Measurements from ENCODE around the gene ZNF292.
"Not testable (repeated sequence)": the region's sequence is repeated elsewhere in the genome, so short reads cannot be mapped to it uniquely, and the experiment has no call there.

ZNF292 gene

GRCh38 chr6:87151471-87151780 lies 3.9 kb upstream of the ZNF292 start:
- no peak for TF ChIP-seq ZFX (IDR thresholded peaks at IDR 0.05)
- TF ChIP-seq, protein P1, sequence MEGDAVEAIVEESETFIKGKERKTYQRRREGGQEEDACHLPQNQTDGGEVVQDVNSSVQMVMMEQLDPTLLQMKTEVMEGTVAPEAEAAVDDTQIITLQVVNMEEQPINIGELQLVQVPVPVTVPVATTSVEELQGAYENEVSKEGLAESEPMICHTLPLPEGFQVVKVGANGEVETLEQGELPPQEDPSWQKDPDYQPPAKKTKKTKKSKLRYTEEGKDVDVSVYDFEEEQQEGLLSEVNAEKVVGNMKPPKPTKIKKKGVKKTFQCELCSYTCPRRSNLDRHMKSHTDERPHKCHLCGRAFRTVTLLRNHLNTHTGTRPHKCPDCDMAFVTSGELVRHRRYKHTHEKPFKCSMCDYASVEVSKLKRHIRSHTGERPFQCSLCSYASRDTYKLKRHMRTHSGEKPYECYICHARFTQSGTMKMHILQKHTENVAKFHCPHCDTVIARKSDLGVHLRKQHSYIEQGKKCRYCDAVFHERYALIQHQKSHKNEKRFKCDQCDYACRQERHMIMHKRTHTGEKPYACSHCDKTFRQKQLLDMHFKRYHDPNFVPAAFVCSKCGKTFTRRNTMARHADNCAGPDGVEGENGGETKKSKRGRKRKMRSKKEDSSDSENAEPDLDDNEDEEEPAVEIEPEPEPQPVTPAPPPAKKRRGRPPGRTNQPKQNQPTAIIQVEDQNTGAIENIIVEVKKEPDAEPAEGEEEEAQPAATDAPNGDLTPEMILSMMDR (conservative IDR thresholded peaks at IDR 0.05): no peak
- H3K27ac ChIP-seq: no peak overlapping the region

GRCh38 chr6:87151781-87152525 lies 3.4 kb upstream of the ZNF292 start:
- no peak overlapping the region for H3K27ac ChIP-seq
- TF ChIP-seq ZFX (IDR thresholded peaks at IDR 0.05): no peak
- TF ChIP-seq, protein P1 (conservative IDR thresholded peaks at IDR 0.05): no peak

DNA sequence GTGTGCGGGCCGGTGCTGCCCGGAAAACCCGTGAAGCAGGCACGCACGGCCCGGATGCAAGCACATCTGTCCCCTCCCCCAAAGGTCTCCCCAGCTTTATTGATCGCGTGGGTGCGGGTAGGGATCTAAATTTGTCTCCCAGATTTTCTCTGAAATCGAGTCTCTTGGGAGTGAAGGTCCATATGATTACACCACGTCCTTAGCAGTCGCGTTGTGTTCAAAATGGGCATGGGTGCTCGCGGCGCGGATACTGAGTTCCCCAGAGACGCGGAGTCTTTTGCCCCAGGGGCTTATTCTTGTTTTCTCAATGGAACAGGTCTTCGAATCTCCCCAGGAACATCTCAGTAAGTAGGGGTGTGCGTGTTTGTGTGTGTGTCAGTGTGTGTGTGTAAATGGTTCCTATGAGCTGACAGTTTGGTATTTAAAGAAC lies 2.8 kb upstream of the ZNF292 start:
- no peak for TF ChIP-seq ZFX (IDR thresholded peaks at IDR 0.05)
- TF ChIP-seq, protein P1 (conservative IDR thresholded peaks at IDR 0.05): no peak
- H3K27ac ChIP-seq: no peak overlapping the region

DNA sequence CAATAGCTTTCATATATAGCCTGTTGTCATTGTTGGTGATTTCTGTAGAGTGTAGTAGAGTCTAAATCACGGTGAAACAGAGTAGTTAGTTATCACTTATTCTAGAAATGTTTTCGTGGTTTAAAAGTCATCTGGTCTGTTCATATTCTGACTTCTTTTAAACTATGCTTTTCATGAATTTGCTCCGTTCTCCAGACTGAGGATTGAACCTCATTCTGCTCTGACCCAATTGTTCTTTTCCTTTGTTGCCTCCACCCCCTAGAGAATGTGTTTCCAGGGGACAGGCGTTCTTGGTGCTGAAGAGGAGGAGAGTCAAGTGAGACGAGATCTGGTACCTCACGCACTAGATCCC lies 748 bp upstream of the ZNF292 start:
- TF ChIP-seq, protein P1 (conservative IDR thresholded peaks at IDR 0.05): no peak
- no peak for TF ChIP-seq ZFX (IDR thresholded peaks at IDR 0.05)
- peak overlapping the region; percentile 77 for H3K27ac ChIP-seq

GRCh38 chr6:87155842-87156815 lies 764 bp downstream of the ZNF292 start:
- no peak for TF ChIP-seq ZFX (IDR thresholded peaks at IDR 0.05)

DNA sequence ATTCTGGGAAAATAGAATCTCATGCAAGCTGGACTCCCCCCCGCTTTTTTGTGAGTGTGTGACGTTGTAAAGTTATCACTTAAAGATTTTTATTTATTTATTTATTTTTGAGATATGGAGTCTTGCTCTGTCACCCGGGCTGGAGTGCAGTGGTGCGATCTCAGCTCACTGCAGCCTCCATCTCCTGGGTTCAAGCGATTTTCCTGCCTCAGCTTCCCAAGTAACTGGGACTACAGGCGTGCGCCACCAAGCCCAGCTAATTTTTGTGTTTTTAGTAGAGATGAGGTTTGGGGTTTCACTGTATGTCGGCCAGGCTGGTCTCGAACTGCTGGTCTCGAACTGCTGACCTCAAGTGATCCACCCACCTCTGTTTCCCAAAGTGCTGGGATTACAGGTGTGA lies 2.2 kb downstream of the ZNF292 start:
- not testable (repeated sequence) for H3K27ac ChIP-seq

More at GRCh38 chr6:87155842-87156815, 764 bp downstream of the ZNF292 start:
- H3K27ac ChIP-seq: peak overlapping the region; percentile 77

DNA sequence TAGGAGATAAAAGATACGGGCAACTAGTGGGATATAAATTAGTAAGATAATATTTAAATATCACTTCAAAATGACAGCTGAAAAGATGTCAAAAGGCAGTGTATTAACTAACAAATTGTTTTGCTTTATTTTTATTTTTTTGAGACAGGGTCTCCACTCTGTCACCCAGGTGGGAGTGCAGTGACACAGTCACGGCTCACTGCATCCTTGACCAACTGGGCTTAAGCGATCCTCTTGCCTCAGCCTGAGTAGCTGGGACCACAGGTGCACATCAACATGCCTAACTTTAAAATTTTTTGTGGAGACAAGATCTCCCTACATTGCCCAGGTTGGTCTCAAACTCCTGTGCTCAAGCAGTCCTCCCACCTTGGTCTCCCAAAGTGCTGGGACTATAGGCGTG lies 5.9 kb downstream of the ZNF292 start:
- H3K27ac ChIP-seq: no peak overlapping the region
- TF ChIP-seq, protein P1 (conservative IDR thresholded peaks at IDR 0.05): no peak
- TF ChIP-seq ZFX (IDR thresholded peaks at IDR 0.05): no peak

DNA sequence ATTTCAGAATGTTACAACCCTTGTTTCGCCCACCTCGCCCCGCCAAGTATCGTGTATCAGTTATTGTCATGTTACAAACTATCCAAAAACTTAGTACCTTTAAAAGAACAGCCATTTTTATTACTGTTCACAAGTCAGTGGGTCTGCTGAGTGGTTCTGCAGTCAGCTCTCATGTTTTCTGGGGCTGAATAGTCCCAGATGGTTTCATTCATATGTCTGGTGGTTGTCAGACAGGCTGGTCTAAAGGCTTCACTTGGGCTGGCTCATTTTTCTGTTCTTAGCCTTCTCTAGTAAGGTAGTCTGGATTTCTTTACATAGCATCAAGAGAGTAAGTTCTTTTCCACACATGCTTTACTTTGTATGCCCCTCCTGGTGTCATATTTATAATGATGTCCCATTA lies 8.6 kb downstream of the ZNF292 start:
- H3K27ac ChIP-seq: no peak overlapping the region
- TF ChIP-seq, protein P1 (conservative IDR thresholded peaks at IDR 0.05): no peak
- TF ChIP-seq ZFX (IDR thresholded peaks at IDR 0.05): no peak
